Cardiac fibroblast (primary cell): Measurements from ENCODE around the gene LAD1.

Source experiments
- DNase-seq, 2 donors: peaks; one replicate each; pipeline versions ENCODE4 v3.0.0 to v3.0.0-alpha.2; 2010; ENCODE audit warnings: low read depth in 2 of 2
- H3K4me3 ChIP-seq, 2 donors: replicated peaks in 1 of 2; 1 replicate in 1 of 2; 2 replicates in 1 of 2; pipeline ENCODE4 v1.5.1; 2011; ENCODE audit warnings: low read depth in 2 of 2, low read length in 2 of 2, mild to moderate bottlenecking in 2 of 2, moderate library complexity in 1 of 2
- TF ChIP-seq, protein P1 (sequence below): IDR thresholded peaks from one replicate; pipeline ENCODE4 v1.5.1; 2011; ENCODE audit warnings: low read depth, mild to moderate bottlenecking, low read length, inconsistent platforms

The LAD1 gene

DNA sequence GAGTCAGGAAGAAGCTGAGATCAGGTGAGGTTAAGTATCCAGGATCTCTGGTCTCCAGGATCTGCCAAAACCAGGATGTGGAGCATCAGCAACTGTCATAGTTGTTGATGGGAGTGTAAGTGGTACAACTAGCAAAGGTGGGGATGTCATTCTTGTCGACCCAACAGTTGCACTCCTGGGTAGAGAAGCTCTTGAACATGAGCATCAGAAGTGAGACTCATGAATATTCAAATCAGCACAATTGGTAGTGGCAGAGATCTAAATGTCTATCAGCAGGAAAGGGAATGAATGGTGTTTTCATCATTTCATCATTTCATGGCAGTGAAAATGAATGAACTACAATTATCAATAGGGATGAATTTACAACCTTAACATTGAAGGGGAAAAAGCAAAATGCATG lies 4.2 kb upstream of the LAD1 start:
- TF ChIP-seq, protein P1, sequence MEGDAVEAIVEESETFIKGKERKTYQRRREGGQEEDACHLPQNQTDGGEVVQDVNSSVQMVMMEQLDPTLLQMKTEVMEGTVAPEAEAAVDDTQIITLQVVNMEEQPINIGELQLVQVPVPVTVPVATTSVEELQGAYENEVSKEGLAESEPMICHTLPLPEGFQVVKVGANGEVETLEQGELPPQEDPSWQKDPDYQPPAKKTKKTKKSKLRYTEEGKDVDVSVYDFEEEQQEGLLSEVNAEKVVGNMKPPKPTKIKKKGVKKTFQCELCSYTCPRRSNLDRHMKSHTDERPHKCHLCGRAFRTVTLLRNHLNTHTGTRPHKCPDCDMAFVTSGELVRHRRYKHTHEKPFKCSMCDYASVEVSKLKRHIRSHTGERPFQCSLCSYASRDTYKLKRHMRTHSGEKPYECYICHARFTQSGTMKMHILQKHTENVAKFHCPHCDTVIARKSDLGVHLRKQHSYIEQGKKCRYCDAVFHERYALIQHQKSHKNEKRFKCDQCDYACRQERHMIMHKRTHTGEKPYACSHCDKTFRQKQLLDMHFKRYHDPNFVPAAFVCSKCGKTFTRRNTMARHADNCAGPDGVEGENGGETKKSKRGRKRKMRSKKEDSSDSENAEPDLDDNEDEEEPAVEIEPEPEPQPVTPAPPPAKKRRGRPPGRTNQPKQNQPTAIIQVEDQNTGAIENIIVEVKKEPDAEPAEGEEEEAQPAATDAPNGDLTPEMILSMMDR, result no peak
- DNase-seq, result no peak
- H3K4me3 ChIP-seq, result no peak overlapping the region

DNA sequence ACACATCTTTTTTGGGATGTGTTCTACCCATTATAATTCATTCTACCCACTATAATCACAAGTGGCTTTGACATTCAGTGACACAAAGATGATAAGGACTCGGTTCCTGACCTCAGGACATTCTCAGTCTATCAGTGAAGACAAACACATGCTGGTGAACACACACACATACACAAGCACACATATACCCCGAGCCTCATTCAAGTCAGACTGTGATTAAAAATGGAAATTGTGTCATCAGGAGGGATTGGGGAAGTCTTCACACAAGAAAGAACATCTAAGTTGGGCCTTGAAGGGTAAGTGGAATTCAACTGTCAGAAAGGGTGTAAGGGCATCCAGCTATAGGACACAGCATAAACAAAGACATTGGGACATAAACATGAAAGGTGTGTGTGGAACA lies 2.6 kb upstream of the LAD1 start:
- no peak for DNase-seq
- no peak overlapping the region for H3K4me3 ChIP-seq
- TF ChIP-seq, protein P1, result no peak

- TF ChIP-seq, protein P1, result no peak
- no peak for DNase-seq
- H3K4me3 ChIP-seq, result no peak overlapping the region
Measured at GRCh38 chr1:201400852-201401230, 1.7 kb upstream of the LAD1 start.

GRCh38 chr1:201400212-201400851 lies 1.2 kb upstream of the LAD1 start:
- TF ChIP-seq, protein P1, result no peak
- DNase-seq, result no peak
- H3K4me3 ChIP-seq, result no peak overlapping the region

- TF ChIP-seq, protein P1, result no peak
- DNase-seq, result no peak
- no peak overlapping the region for H3K4me3 ChIP-seq
Measured at GRCh38 chr1:201399352-201400126, 415 bp upstream of the LAD1 start.

DNA sequence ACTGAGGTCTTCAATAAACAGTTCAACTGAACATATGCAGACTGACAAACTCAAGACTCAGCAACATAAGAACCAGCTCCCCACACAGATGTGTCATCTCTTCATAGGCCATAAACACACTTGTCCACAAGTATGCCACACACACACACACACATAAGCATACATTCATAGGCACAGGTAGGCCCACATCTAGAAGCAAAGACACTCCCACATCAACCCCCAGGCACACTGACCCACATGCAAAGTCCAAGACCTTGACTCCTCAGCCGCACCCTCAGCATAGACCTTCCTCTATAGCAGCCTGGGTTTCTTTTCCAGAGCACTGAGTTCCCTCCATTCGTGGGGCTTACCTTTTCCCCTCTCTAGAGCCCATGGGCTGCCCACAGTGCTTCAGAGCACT lies 1.4 kb downstream of the LAD1 start:
- TF ChIP-seq, protein P1, result no peak
- no peak for DNase-seq
- H3K4me3 ChIP-seq, result no peak overlapping the region
